HG02571 (cell line): ENCODE data around the gene BABAM2.

Experiments used
- ATAC-seq: cut with Tn5 transposase; IDR thresholded peaks from one replicate; pipeline ENCODE4 v1.9.1; 2021; ENCODE audit warnings: mild to moderate bottlenecking, moderate library complexity; ENCODE audit not compliant: unreplicated experiment

The BABAM2 gene

DNA sequence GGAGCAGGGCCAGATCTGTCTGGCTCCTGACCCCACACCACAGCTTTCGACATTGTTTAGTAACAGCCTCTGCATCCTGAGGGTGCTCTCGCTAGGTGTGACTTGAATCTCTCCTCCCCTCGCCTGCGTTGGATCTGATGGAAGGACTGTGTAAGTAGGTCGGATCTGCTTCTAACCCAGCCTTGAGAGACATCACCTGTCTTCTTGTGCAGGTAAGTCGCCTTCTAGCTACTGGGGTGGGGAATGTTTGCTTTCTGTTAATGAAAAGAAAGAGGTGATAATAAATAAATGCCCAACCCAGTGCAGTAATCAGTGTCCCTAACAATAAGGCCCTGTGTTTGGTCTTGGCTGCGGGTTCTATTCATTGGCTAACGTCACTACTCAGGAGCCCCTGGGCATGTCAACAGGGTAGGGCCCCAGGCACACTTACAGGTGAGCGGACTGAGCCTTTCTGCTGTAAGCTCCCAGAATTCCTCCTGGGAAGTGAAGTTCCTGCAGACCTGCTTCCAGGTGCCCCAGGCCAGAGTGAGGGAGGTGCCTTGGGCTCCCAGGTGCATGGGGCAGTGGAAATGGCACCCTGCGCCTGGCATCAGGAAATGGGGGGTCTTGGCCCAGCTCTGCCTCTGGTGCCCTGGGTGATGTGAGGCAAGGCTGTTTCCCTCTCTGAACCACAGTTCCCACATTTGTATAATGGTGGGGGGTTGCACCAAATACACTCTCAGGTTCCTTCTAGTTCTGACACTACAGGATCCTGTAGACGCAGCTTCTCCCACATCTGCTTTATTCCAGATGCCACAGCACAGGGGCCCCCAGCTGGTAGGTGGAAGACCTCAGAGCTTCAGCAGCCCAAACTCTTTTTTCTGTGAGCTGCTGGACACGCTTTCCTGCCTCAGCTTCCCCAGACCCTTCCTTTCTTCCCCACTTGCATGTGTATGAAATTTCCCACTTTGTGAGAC is 491.0 kb downstream of the BABAM2 start:
- no peak for ATAC-seq

DNA sequence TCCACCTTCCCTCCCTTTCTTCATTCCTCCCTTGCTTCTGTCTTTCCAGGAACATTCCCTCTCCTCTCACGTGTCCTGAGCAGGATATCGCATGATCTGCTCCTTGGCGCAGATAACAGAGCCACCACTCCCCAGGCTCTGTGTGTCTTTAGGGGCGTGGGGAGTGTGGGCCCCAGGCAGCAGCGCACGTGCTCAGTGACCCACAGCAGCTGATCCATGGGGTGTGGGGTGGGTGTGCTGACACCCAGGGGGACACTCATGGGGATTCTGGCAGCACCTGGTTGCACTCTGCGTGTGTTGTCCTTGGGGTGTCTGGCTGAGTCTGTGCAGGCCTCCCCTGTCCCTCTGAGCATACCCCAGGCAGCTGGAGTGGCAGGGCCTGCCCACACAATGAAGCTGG is 492.2 kb downstream of the BABAM2 start:
- ATAC-seq, result no peak

DNA sequence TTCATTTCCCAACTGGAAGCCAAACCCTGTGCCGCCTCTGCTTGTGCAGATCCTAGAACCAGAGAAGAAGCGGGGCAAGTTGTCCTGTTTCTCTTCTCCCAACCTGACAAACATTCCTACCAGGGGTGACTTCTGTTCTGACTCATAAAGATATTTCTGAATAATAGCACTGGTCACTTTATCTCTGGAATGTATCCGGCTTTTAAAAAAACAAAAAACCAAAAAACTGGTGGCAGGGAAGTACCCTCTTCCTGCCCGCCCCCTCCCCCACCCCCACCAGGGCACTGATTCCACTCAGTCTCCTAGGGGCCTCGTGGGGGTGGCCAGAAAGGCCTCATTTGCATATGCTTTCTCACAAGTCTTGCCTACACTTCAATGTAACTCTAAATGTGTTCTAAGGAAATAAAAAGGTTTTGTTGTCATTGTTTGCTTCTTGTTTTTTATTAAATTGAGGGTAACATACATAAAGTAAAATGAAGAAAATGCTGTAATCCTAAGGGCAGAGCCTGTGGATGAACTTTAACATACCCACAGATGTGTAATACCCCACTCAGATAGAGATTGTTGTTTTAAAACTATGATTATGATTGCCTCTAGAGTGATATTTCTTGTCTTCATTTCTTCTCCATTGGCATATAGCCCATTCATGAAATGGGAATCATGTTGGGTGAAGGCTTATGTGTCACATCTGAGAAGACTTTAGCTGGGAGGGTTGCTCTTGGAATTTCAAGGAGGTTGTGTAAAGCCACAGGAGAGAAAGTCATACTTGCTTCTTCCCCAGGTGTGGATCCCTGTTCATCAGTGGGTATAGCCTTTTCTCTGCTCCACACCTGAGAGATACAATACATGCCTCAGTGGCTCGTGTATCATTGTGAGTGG is 496.8 kb downstream of the BABAM2 start:
- ATAC-seq, result no peak
